HG03066 (cell line): ENCODE results near the gene ARHGAP8.
"Not testable (repeated sequence)": the region's sequence is repeated elsewhere in the genome, so short reads cannot be mapped to it uniquely, and the experiment has no call there.

Experiments used
- ATAC-seq: cut with Tn5 transposase; IDR thresholded peaks from one replicate; pipeline ENCODE4 v1.9.1; 2021; ENCODE audit warnings: low read depth; ENCODE audit not compliant: unreplicated experiment

The ARHGAP8 gene

DNA sequence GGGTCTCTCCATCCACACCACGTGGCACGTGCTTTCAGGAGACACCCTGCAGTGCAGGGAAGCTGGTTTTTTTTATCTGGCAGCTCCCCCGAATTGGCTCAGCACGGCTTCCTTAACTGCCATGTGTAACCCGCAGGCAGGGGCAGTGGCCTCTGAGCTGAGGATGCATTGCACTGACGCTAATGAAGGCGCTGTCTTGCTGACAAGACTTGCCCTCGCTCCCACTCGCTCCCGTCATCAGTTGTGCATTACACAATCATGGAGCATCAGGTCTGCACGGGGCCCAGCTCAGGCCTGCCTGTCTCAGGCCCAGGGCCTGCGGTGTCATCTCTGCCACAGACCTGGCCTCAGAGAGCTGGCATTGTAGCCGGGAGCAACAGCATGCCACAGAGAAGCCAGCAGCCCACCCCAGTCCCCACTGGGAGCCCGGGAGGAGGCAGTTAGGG, 95.9 kb downstream of the ARHGAP8 start:
- ATAC-seq: no peak

- ATAC-seq: no peak
These were observed 96.5 kb downstream of the ARHGAP8 start for GRCh38 chr22:44848791-44849420.

GRCh38 chr22:44850946-44851345, 98.6 kb downstream of the ARHGAP8 start:
- no peak for ATAC-seq

- not testable (repeated sequence) for ATAC-seq
These were observed 102.3 kb downstream of the ARHGAP8 start for GRCh38 chr22:44854641-44855040.

DNA sequence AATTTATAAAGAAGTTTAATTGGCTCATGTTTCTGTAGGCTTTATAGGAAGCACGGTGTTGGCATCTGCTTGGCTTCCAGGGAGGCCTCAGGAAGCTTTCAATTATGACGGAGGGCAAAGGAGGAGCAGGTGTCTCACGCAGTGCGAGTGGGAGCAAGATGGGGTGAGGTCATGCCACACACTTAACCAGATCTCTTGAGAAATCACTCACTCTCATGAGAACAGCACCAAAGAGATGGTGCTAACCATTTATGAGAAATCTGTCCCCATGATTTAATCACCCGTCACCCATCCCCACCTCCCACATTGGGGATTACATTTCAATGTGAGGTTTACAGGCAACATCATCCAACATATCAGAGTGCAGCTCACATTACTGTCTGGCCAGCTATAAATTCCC, 103.5 kb downstream of the ARHGAP8 start:
- ATAC-seq: no peak

- ATAC-seq: not testable (repeated sequence)
These were observed 106.4 kb downstream of the ARHGAP8 start for GRCh38 chr22:44858819-44859218.

- no peak for ATAC-seq
These were observed 107.3 kb downstream of the ARHGAP8 start for GRCh38 chr22:44859641-44860040.

DNA sequence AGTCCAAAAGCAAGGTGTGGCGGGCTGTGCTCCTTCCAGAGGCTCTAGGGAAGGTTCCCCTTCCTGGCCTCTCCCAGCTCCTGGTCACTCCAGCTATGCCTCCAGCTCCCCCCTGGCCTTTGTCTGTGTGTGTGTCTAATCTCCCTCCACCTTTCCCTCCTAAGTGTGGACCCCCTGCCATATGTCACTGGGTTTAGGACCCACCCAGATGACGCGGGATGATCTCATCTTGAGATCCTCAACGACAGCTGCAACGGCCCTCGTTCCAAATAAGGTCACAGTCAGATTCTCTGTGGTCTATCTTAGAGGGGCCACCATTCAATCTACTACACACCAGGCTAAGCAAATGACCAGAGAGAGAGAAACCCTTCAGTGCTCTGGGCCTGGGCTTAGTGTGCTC, 107.9 kb downstream of the ARHGAP8 start:
- no peak for ATAC-seq

DNA sequence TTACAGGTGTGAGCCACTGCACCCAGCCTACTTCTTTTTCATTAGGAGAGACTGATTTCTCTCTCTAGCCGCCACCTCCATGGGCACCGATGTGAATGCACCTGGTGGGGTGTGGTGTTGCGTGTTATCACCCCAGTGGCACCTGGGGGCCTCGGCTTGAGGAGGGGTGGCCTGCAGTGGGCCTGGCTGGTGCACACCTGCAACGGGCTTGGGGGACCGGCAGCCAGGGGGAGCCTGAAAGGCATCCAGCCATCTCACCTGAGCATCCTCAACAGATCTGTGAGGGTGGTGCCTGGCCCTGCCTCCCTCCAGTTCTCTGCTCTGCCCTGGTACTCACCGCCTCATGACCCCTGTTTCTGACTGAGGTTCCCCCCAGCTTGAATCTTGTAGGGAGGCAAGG, 108.9 kb downstream of the ARHGAP8 start:
- ATAC-seq: no peak

GRCh38 chr22:44862281-44862680, 109.9 kb downstream of the ARHGAP8 start:
- no peak for ATAC-seq

DNA sequence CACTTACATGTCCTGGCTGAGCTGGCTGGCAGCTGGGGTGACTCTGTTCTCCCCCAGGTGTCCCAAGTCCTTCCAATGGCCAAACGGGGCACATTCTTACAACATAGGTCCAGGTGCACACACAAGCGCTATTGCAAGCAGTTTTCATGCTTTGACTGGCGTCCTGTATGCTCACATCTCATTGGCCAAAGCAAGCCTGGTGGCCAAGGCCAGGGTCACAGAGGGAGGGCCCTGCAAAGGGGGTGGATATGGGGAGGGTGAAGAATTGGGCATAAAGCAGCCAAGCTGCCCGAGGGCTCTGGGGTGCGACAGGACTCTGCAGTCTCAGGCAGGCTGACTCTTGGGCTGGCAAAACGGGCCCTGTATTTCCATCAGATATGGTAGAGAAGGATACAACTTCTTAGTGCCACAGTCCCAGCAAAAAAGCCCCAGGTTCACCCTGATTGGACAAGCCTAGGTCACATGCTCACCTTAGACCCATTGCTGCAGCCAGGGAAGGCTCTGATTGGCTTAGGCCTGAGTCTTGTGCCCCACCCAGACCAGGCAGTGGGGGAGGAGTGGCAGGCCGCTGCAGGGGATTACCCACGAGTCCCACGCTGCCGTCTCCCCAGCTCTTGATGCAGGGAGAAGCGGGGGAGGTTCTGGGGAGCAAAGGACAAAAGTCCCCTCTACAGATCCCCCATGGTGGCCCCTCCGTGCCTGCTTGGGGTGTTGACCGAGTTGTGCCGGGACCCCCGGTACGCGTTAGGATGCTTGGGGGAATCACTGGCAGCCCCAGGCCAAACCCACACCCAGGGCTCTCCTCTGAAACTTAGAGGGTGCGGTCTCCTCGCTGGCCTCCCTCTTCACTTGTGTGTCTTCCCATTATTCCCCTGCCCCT, 110.8 kb downstream of the ARHGAP8 start:
- no peak for ATAC-seq

GRCh38 chr22:44865193-44866057, 113.0 kb downstream of the ARHGAP8 start:
- ATAC-seq: no peak

DNA sequence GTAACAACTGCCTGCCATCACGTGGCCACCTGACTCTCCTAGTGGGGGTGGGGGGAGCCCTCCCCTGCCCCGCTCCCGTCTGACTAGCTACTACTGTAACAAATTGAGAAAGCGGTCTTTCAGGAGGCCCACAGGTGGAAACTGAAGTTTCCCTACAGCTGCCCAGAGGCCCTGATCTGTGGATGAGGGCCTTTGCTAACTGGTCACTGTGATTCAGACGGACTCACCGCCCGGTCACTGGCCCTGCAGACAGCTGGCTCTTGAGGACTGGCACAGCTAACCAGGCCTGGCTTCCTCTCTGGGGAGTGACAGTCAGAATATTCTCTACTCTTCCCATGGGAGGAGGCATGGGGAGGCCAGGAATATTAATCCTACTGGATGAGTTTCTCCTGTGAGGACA, 116.8 kb downstream of the ARHGAP8 start:
- no peak for ATAC-seq

- no peak for ATAC-seq
These were observed 117.6 kb downstream of the ARHGAP8 start for GRCh38 chr22:44870021-44870420.

DNA sequence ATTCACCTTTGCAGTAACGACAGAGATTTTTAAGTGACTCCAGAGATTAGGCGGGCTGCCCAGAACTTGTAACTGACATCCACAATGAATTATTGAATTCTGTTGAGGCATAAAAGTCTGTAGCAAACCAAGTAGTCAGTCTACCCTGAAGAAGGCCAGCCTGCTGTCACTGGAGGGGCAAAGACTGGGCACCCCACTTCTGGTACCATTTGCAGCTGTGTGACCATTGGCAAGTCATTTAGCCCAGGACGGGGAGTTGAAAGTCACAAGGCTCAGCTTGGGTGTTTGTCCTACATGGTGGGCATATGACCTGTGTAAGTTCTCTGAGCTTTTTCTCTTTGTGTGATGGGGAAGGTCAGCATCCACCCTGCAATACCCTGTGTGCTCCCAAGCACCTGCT, 119.4 kb downstream of the ARHGAP8 start:
- ATAC-seq: no peak

- no peak for ATAC-seq
These were observed 124.5 kb downstream of the ARHGAP8 start for GRCh38 chr22:44876921-44877320.

- ATAC-seq: no peak
These were observed 126.3 kb downstream of the ARHGAP8 start for GRCh38 chr22:44878483-44879300.

DNA sequence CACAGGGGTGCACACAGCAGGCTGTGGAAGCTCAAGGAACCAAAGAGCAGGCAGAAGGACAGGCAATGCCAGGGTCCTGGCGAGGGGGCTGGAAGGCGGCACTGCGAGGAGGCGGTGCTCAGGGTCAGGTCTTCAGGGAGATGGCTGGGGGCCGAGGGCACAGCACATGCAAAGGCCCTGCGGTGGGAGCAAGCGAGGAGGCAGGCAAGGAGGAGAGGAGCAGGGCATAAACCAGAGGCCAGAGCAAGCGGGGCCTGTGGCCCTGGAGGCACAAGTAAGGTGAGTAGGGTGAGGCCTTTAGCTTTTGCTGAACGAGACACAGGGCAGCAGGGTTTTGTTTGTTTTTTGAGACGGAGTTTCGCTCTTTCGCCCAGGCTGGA, 126.9 kb downstream of the ARHGAP8 start:
- ATAC-seq: no peak

DNA sequence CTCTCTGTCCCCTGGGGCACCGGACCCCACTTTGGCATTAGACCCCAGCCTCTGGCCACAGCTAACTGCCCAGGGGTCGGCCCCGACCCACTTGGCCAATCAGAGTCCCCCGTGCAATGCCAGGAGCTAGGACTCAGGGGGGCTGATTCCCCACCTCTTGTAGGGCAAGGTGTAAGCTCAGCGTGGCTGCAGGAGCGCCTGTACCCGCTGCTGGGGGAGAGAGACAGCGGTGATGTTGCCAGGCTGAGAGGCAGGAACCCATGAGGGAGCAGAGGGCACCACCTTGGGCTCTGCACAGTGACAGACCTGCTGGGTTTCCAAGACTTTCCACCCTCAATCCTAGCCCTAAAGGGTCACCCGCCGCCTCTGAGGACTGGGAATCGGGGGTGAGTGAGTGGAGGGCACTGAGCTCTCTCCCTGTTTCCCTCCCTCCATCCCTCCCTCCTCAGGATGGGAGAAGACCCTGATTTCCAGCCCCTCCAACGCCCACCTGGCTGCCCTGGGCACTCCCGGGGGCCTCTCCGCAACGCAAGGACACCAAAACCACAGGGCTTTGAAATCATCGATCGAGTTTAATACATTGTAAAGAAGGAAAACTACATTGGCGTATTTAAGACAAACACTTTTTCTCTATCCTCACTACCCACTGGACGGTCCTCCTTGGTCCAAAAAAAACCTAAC, 128.4 kb downstream of the ARHGAP8 start:
- no peak for ATAC-seq

DNA sequence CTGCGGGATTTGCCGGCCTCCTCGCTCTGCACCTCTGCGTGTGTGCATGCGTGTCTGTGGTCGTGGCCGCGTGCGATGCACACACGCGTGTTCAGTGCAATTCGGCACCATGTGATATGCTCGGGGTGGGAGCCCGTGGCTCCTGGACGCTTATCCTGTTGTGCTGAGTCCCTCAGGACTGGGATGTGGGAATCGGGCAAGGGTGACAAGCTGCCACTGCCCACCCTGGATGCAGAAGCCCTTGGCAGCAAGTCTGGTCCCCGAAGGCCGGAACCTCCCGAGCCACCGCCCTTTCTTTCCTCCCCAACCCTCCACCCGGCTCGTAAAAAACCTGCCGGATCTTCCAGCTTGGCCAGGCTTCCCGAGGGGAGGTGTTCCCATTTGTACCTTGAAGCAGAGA, 129.2 kb downstream of the ARHGAP8 start:
- ATAC-seq: no peak
